GM12878 (cell line): Measurements from ENCODE around the gene SYNRG. TPM values are rescaled to one million over a fixed set of nuclear protein-coding genes. Genes with fewer than 3 reads are reported as not detected.

Source experiments
- ATAC-seq: fragments of 200-7000 bp; cut with Tn5 transposase; 3 replicates; pipeline ENCODE4 v1.9.1; 2020; ENCODE audit warnings: mild to moderate bottlenecking, moderate library complexity
- BruUV-seq: library from RNA; stranded (reverse); fragments of 400-500 nt; replicated peaks from 2 replicates; lab custom pipeline; 2021; lab: Mats Ljungman, UMichigan
- CTCF ChIA-PET: fragments of 300-600 bp; sonication (Branson Sonifier 250); formaldehyde crosslinking; extraction: SDS; loops from one replicate; lab custom pipeline; 2021; ENCODE audit warnings: inconsistent platforms; lab: Yijun Ruan, JAX
- POLR2A ChIA-PET: fragments of 350-600 bp; formaldehyde crosslinking; extraction: SDS; loops from one replicate; lab custom pipeline; 2021; ENCODE audit warnings: inconsistent platforms; lab: Charles Lee
- RAD21 ChIA-PET: fragments of 300-600 bp; sonication (Branson Sonifier 250); formaldehyde crosslinking; loops from one replicate; lab custom pipeline; 2023; ENCODE audit warnings: antibody characterized with exemption; ENCODE audit not compliant: unreplicated experiment; lab: Charles Lee
- SMC1A ChIA-PET: fragments of 300-600 bp; sonication (Branson Sonifier 250); formaldehyde crosslinking; loops from one replicate; lab custom pipeline; 2023; ENCODE audit not compliant: unreplicated experiment, uncharacterized antibody; lab: Charles Lee
- DNase-seq: peaks from one replicate; pipeline ENCODE4 v3.0.0-alpha.2; 2011; ENCODE audit warnings: low read depth, low spot score
- FAIRE-seq: peaks from 3 replicates; lab custom pipeline; 2011; peaks lifted over from hg19 to GRCh38; lab: Jason Lieb, UNC
- H2AFZ ChIP-seq: 2 replicates; pipeline ENCODE4 v1.6.0; 2011; ENCODE audit warnings: low read depth, low read length, control low read depth; ENCODE audit not compliant: control insufficient read depth
- H3K27ac ChIP-seq: 2 replicates; pipeline ENCODE4 v1.5.1; 2011; ENCODE audit warnings: control low read depth; ENCODE audit not compliant: control insufficient read depth, insufficient read depth
- H3K27me3 ChIP-seq, 2 experiments: replicated peaks in 1 of 2; 2 replicates each; pipeline versions ENCODE4 v1.6.0 to v1.6.1; 2011; ENCODE audit warnings: low read length in 1 of 2; ENCODE audit not compliant: control insufficient read depth in 2 of 2, insufficient read depth in 2 of 2
- H3K36me3 ChIP-seq, 2 experiments: 2 replicates each; pipeline ENCODE4 v1.5.1; 2011; ENCODE audit warnings: low read length in 1 of 2; ENCODE audit not compliant: control insufficient read depth in 2 of 2, insufficient read depth in 2 of 2
- H3K4me1 ChIP-seq: 2 replicates; pipeline ENCODE4 v1.6.1; 2011; ENCODE audit warnings: mild to moderate bottlenecking, low read length, moderate library complexity, mixed read lengths; ENCODE audit not compliant: control insufficient read depth, insufficient read depth
- H3K4me2 ChIP-seq: 2 replicates; pipeline ENCODE4 v1.6.0; 2011; ENCODE audit warnings: control low read depth; ENCODE audit not compliant: control insufficient read depth, insufficient read depth
- H3K4me3 ChIP-seq: fragments of 200-600 bp; sonication (generic); 2 replicates; pipeline ENCODE4 v1.5.1; 2016
- H3K79me2 ChIP-seq: 2 replicates; pipeline ENCODE4 v1.6.0; 2011; ENCODE audit warnings: low read length; ENCODE audit not compliant: control insufficient read depth, insufficient read depth
- H3K9ac ChIP-seq: 2 replicates; pipeline ENCODE4 v1.8.0; 2011; ENCODE audit warnings: low read length, control low read depth, mixed read lengths; ENCODE audit not compliant: control insufficient read depth, insufficient read depth
- H3K9me3 ChIP-seq: replicated peaks from 3 replicates; pipeline ENCODE4 v1.5.1; 2011; ENCODE audit warnings: mild to moderate bottlenecking, low read length; ENCODE audit not compliant: control insufficient read depth, insufficient read depth
- H4K20me1 ChIP-seq: 2 replicates; pipeline ENCODE4 v1.6.0; 2011; ENCODE audit not compliant: control insufficient read depth, insufficient read depth
- ESRRA ChIP-seq: IDR thresholded peaks from 2 replicates; pipeline ENCODE4 v1.6.1; 2012; ENCODE audit warnings: mild to moderate bottlenecking, low read length, improper control_type of control experiment
- ETV6 ChIP-seq, 2 experiments: fragments of 450-650 bp in 1 of 2; IDR thresholded peaks in 1 of 2; conservative IDR thresholded peaks in 1 of 2; 2 replicates each; pipeline ENCODE4 v1.6.1; 2014; ENCODE audit warnings: antibody characterized with exemption in 1 of 2, borderline replicate concordance in 1 of 2, low read depth in 1 of 2, mild to moderate bottlenecking in 1 of 2, moderate library complexity in 1 of 2
- IKZF2 ChIP-seq, 2 experiments: fragments of 450-650 bp; IDR thresholded peaks; 2 replicates each; pipeline ENCODE4 v1.6.1; 2017; ENCODE audit warnings: mild to moderate bottlenecking in 2 of 2, moderate library complexity in 2 of 2
- PBX3 ChIP-seq: IDR thresholded peaks from 2 replicates; pipeline ENCODE4 v1.6.1; 2011; ENCODE audit warnings: mild to moderate bottlenecking, low read depth, low read length, moderate library complexity; ENCODE audit not compliant: insufficient replicate concordance
- RAD51 ChIP-seq: fragments of 450-650 bp; IDR thresholded peaks from 2 replicates; pipeline ENCODE4 v1.6.1; 2016; ENCODE audit warnings: moderate library complexity, mild to moderate bottlenecking, inconsistent platforms
- ZBTB4 ChIP-seq: fragments of 450-650 bp; formaldehyde crosslinking; IDR thresholded peaks from 2 replicates; pipeline ENCODE4 v1.4.0; 2022; ENCODE audit warnings: mild to moderate bottlenecking, moderate library complexity
- WGBS: methylation state at CpG from one replicate; pipeline ENCODE4 v1.1.6; 2016; ENCODE audit warnings: low lambda C conversion rate; ENCODE audit not compliant: insufficient replicate concordance, insufficient coverage; ENCODE audit errors: missing lambda C conversion rate; 5-methylcytosine and 5-hydroxymethylcytosine counted together
- in situ Hi-C: fragments of 300-500 bp; cut with MboI; formaldehyde crosslinking; loops from 9 replicates; pipeline ENCODE4 v1.14.3; 2018; ENCODE audit warnings: mixed read lengths
- intact Hi-C: fragments of 100-400 bp; cut with micrococcal nuclease; formaldehyde crosslinking; loops from one replicate; pipeline ENCODE4 v1.14.2; 2022; ENCODE audit not compliant: unreplicated experiment
- polyA plus RNA-seq, 11 experiments: library from polyadenylated mRNA; depleted of rRNA in 4 of 11; unstranded in 6 of 11; stranded (reverse) in 5 of 11; fragments of >200 nt; fragmentation: Nextera tagmentation in 4 of 11; fragmentation: Illumina TruSeq in 1 of 11; extraction: Ambion mirVana in 4 of 11; extraction: Trizol in 1 of 11; gene quantifications; 1 replicate in 1 of 11; 2 replicates in 10 of 11; pipeline versions ENCODE4 v1.2.1 to v1.2.3, GENCODE V29; 2011 to 2016; ENCODE audit warnings: inconsistent platforms in 2 of 11, missing spikeins in 2 of 11, low read depth in 1 of 11
- total RNA-seq, 4 experiments: library from RNA; depleted of rRNA in 3 of 4; stranded (reverse); fragments of >200 nt in 3 of 4; fragmentation: Illumina TruSeq in 1 of 4; extraction: Trizol in 1 of 4; gene quantifications; 2 replicates each; pipeline versions ENCODE4 v1.2.1 to v1.2.3, GENCODE V29; 2013 to 2021
- TF ChIP-seq, protein P1 (sequence below): fragments of 450-650 bp; IDR thresholded peaks from 2 replicates; pipeline ENCODE4 v1.6.1; 2016; ENCODE audit warnings: mild to moderate bottlenecking
- TF ChIP-seq, protein P2 (sequence below): fragments of 450-650 bp; IDR thresholded peaks from 2 replicates; pipeline ENCODE4 v1.6.1; 2017; ENCODE audit warnings: antibody characterized with exemption, mild to moderate bottlenecking, moderate library complexity

The SYNRG gene
- total and polyA plus RNA-seq, 10 of the 15 experiments (the other 5 are each of a cell fraction or from before 2014, with no cell fraction given) = 5.2 to 40.4 (median 26.7) TPM

- in situ Hi-C loops = no loop called here
- H3K27me3 ChIP-seq = no peaks in the 10 kb centered on the region
- intact Hi-C loops = loop anchor here (2.0 to 5.0 kb wide), 3 partner anchors 82 to 119 kb away; partner anchors contain the start of genes ACACA, SYNRG and TADA2A
- DNase-seq (no peak), ATAC-seq (peak; percentile 76), FAIRE-seq (no peak)
- ChIA-PET RAD21 (interaction anchor here (1.2 kb wide), 1 partner anchor 51 kb away, joined by 3 read pairs; no protein-coding TSS in a partner anchor), CTCF (interaction anchor here (1.0 kb wide), 2 partner anchors 120 to 888 kb away, joined by 3 read pairs; partner anchors contain the start of gene SYNRG), SMC1A (no interaction called here), POLR2A (interaction anchor here (0.5 to 1.5 kb wide), 3 partner anchors 32 to 48 kb away, joined by 3 to 5 read pairs (median 3); no protein-coding TSS in a partner anchor)
- peak within 1 kb of the TSS; percentile 97 for H2AFZ ChIP-seq
- peak within 1 kb of the TSS; percentile 92 for H3K4me3 ChIP-seq
- under 1% methylated on average over 46 of the region's 100 CpGs for WGBS
- BruUV-seq = TSS peak; percentile 88
- H3K4me2 ChIP-seq = peak within 1 kb of the TSS; percentile 100
- peak within 1 kb of the TSS; percentile 53 for H3K27ac ChIP-seq
- no peaks in the 10 kb centered on the region for H3K36me3 ChIP-seq
- peaks cover 17% of the 10 kb centered on the region for H3K4me1 ChIP-seq
- no peaks in the 10 kb centered on the region for H3K9me3 ChIP-seq
- H4K20me1 ChIP-seq = no peaks in the 10 kb centered on the region
- H3K9ac ChIP-seq = peak within 1 kb of the TSS; percentile 75
- peaks cover 12% of the 10 kb centered on the region for H3K79me2 ChIP-seq
- TF ChIP-seq, protein P1, sequence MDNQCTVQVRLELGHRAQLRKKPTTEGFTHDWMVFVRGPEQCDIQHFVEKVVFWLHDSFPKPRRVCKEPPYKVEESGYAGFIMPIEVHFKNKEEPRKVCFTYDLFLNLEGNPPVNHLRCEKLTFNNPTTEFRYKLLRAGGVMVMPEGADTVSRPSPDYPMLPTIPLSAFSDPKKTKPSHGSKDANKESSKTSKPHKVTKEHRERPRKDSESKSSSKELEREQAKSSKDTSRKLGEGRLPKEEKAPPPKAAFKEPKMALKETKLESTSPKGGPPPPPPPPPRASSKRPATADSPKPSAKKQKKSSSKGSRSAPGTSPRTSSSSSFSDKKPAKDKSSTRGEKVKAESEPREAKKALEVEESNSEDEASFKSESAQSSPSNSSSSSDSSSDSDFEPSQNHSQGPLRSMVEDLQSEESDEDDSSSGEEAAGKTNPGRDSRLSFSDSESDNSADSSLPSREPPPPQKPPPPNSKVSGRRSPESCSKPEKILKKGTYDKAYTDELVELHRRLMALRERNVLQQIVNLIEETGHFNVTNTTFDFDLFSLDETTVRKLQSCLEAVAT = no peak
- TF ChIP-seq ESRRA (no peak), IKZF2 (IDR thresholded peaks at IDR 0.05) (no peak), ZBTB4 (CRISPR knock-in tag) (no peak), RAD51 (no peak), ETV6 (conservative IDR thresholded peaks at IDR 0.05 in 1 of 2, IDR thresholded peaks at IDR 0.05 in 1 of 2; ENCODE audit: borderline replicate concordance in 1 of 2, low read depth in 1 of 2) (no peak), PBX3 (no peak)
- TF ChIP-seq, protein P2, sequence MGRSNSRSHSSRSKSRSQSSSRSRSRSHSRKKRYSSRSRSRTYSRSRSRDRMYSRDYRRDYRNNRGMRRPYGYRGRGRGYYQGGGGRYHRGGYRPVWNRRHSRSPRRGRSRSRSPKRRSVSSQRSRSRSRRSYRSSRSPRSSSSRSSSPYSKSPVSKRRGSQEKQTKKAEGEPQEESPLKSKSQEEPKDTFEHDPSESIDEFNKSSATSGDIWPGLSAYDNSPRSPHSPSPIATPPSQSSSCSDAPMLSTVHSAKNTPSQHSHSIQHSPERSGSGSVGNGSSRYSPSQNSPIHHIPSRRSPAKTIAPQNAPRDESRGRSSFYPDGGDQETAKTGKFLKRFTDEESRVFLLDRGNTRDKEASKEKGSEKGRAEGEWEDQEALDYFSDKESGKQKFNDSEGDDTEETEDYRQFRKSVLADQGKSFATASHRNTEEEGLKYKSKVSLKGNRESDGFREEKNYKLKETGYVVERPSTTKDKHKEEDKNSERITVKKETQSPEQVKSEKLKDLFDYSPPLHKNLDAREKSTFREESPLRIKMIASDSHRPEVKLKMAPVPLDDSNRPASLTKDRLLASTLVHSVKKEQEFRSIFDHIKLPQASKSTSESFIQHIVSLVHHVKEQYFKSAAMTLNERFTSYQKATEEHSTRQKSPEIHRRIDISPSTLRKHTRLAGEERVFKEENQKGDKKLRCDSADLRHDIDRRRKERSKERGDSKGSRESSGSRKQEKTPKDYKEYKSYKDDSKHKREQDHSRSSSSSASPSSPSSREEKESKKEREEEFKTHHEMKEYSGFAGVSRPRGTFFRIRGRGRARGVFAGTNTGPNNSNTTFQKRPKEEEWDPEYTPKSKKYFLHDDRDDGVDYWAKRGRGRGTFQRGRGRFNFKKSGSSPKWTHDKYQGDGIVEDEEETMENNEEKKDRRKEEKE = no peak
Measured at GRCh38 chr17:37489197-37490001, 119.8 kb downstream of the SYNRG start, which contains the start of gene DUSP14. Gene DUSP14 (plus strand): TSS chr17:37489891. CDS start chr17:37512273, 22,382 bp downstream.
